ENCODE measurements around the gene NAA15.

GRCh38 chr4:139316733-139317132 lies 15.4 kb downstream of the NAA15 start:
- TF ChIP-seq ZNF626 (tag by site-specific recombination; IDR thresholded peaks at IDR 0.05) (no peak), ZBTB7A (tag by site-specific recombination; IDR thresholded peaks at IDR 0.05; ENCODE audit: low read depth) (no peak), ZNF677 (tag by site-specific recombination; IDR thresholded peaks at IDR 0.05) (no peak), ZNF211 (tag by site-specific recombination; IDR thresholded peaks at IDR 0.05; ENCODE audit: low read depth) (no peak), ZNF768 (tag by site-specific recombination; IDR thresholded peaks at IDR 0.05) (no peak), ZNF239 (tag by site-specific recombination; IDR thresholded peaks at IDR 0.05) (no peak), ZNF776 (tag by site-specific recombination; IDR thresholded peaks at IDR 0.05; ENCODE audit: borderline replicate concordance) (no peak)
- TF ChIP-seq, protein P1, sequence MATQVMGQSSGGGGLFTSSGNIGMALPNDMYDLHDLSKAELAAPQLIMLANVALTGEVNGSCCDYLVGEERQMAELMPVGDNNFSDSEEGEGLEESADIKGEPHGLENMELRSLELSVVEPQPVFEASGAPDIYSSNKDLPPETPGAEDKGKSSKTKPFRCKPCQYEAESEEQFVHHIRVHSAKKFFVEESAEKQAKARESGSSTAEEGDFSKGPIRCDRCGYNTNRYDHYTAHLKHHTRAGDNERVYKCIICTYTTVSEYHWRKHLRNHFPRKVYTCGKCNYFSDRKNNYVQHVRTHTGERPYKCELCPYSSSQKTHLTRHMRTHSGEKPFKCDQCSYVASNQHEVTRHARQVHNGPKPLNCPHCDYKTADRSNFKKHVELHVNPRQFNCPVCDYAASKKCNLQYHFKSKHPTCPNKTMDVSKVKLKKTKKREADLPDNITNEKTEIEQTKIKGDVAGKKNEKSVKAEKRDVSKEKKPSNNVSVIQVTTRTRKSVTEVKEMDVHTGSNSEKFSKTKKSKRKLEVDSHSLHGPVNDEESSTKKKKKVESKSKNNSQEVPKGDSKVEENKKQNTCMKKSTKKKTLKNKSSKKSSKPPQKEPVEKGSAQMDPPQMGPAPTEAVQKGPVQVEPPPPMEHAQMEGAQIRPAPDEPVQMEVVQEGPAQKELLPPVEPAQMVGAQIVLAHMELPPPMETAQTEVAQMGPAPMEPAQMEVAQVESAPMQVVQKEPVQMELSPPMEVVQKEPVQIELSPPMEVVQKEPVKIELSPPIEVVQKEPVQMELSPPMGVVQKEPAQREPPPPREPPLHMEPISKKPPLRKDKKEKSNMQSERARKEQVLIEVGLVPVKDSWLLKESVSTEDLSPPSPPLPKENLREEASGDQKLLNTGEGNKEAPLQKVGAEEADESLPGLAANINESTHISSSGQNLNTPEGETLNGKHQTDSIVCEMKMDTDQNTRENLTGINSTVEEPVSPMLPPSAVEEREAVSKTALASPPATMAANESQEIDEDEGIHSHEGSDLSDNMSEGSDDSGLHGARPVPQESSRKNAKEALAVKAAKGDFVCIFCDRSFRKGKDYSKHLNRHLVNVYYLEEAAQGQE (tag by site-specific recombination; IDR thresholded peaks at IDR 0.05), result no peak
- TF ChIP-seq, protein P2, sequence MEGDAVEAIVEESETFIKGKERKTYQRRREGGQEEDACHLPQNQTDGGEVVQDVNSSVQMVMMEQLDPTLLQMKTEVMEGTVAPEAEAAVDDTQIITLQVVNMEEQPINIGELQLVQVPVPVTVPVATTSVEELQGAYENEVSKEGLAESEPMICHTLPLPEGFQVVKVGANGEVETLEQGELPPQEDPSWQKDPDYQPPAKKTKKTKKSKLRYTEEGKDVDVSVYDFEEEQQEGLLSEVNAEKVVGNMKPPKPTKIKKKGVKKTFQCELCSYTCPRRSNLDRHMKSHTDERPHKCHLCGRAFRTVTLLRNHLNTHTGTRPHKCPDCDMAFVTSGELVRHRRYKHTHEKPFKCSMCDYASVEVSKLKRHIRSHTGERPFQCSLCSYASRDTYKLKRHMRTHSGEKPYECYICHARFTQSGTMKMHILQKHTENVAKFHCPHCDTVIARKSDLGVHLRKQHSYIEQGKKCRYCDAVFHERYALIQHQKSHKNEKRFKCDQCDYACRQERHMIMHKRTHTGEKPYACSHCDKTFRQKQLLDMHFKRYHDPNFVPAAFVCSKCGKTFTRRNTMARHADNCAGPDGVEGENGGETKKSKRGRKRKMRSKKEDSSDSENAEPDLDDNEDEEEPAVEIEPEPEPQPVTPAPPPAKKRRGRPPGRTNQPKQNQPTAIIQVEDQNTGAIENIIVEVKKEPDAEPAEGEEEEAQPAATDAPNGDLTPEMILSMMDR (tag by site-specific recombination; IDR thresholded peaks at IDR 0.05), result no peak
